ENCODE measurements around the gene EHD4.

Gene EHD4

DNA sequence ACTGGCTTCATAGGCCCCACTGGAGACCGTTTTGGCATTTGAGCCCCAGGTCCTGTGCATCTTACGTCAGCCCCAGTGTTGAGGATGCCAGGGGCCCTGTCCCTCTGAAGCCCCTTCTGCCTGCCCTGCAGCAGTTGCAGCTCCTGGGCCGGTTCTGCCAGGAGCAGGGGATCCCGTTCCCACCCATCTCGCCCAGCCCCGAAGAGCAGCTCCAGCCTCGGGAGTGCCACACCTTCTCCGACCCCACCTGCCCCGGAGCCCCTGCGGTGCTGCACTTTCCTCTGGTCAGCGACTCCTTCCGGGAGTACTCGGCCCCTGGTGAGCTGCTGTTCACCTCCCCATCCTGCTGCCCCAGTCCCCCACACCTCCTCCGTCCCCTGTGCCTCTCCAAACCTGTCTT lies 125.2 kb downstream of the EHD4 start:
- H3K4me3 ChIP-seq (ENCODE audit: low read length) = no peak overlapping the region
- no peak for DNase-seq (ENCODE audit: low read depth)
- TF ChIP-seq, protein P1, sequence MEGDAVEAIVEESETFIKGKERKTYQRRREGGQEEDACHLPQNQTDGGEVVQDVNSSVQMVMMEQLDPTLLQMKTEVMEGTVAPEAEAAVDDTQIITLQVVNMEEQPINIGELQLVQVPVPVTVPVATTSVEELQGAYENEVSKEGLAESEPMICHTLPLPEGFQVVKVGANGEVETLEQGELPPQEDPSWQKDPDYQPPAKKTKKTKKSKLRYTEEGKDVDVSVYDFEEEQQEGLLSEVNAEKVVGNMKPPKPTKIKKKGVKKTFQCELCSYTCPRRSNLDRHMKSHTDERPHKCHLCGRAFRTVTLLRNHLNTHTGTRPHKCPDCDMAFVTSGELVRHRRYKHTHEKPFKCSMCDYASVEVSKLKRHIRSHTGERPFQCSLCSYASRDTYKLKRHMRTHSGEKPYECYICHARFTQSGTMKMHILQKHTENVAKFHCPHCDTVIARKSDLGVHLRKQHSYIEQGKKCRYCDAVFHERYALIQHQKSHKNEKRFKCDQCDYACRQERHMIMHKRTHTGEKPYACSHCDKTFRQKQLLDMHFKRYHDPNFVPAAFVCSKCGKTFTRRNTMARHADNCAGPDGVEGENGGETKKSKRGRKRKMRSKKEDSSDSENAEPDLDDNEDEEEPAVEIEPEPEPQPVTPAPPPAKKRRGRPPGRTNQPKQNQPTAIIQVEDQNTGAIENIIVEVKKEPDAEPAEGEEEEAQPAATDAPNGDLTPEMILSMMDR (conservative IDR thresholded peaks at IDR 0.05; ENCODE audit: low read depth, low read length) = no peak
